ENCODE data around the gene CDKAL1.
"Not testable (repeated sequence)": the region's sequence is repeated elsewhere in the genome, so short reads cannot be mapped to it uniquely, and the experiment has no call there.

CDKAL1 gene

GRCh38 chr6:20892365-20892764 lies 358.1 kb downstream of the CDKAL1 start:
- no peak for DNase-seq

- DNase-seq, result no peak
Observed at GRCh38 chr6:20893412-20893811, 359.2 kb downstream of the CDKAL1 start.

GRCh38 chr6:20900389-20901160 lies 366.3 kb downstream of the CDKAL1 start:
- no peak for DNase-seq

- DNase-seq, result no peak
Observed at GRCh38 chr6:20905377-20905776, 371.1 kb downstream of the CDKAL1 start.

GRCh38 chr6:20906945-20907344 lies 372.7 kb downstream of the CDKAL1 start:
- no peak for DNase-seq

- no peak for DNase-seq
Observed at GRCh38 chr6:20907486-20908071, 373.3 kb downstream of the CDKAL1 start.

GRCh38 chr6:20909621-20910020 lies 375.4 kb downstream of the CDKAL1 start:
- DNase-seq, result no peak

GRCh38 chr6:20911712-20912111 lies 377.5 kb downstream of the CDKAL1 start:
- DNase-seq, result no peak

- DNase-seq, result no peak
Observed at GRCh38 chr6:20915156-20915555, 380.9 kb downstream of the CDKAL1 start.

GRCh38 chr6:20915626-20916025 lies 381.4 kb downstream of the CDKAL1 start:
- DNase-seq, result no peak

- no peak for DNase-seq
Observed at GRCh38 chr6:20916086-20916485, 381.8 kb downstream of the CDKAL1 start.

GRCh38 chr6:20918868-20919267 lies 384.6 kb downstream of the CDKAL1 start:
- DNase-seq, result no peak

- no peak for DNase-seq
Observed at GRCh38 chr6:20919677-20920385, 385.6 kb downstream of the CDKAL1 start.

GRCh38 chr6:20921578-20921977 lies 387.3 kb downstream of the CDKAL1 start:
- DNase-seq, result no peak

- no peak for DNase-seq
Observed at GRCh38 chr6:20922743-20923142, 388.5 kb downstream of the CDKAL1 start.

GRCh38 chr6:20924094-20924493 lies 389.8 kb downstream of the CDKAL1 start:
- DNase-seq, result not testable (repeated sequence)

GRCh38 chr6:20924911-20925543 lies 390.8 kb downstream of the CDKAL1 start:
- DNase-seq, result no peak

GRCh38 chr6:20927130-20927860 lies 393.0 kb downstream of the CDKAL1 start:
- DNase-seq, result no peak

- no peak for DNase-seq
Observed at GRCh38 chr6:20929283-20929682, 395.0 kb downstream of the CDKAL1 start.

GRCh38 chr6:20931093-20931492 lies 396.8 kb downstream of the CDKAL1 start:
- DNase-seq, result no peak

GRCh38 chr6:20931772-20932171 lies 397.5 kb downstream of the CDKAL1 start:
- DNase-seq, result no peak

GRCh38 chr6:20932284-20932683 lies 398.0 kb downstream of the CDKAL1 start:
- no peak for DNase-seq
